HepG2 (cell line): ENCODE measurements around the gene COLEC12. TPM values are rescaled to one million over a fixed set of nuclear protein-coding genes. Genes with fewer than 3 reads are reported as not detected.
A peak's percentile ranks its signal among the peaks of the same experiment; 100 is the strongest.

Experiments used
- ARNT ChIP-seq: fragments of 450-650 bp; IDR thresholded peaks from 2 replicates; pipeline ENCODE4 v1.6.1; 2017
- CEBPZ ChIP-seq: IDR thresholded peaks from 2 replicates; pipeline ENCODE4 v1.6.1; 2012; ENCODE audit warnings: low read length, improper control_type of control experiment
- KDM3A ChIP-seq: IDR thresholded peaks from 2 replicates; pipeline ENCODE4 v1.6.1; 2018; ENCODE audit warnings: low read depth, missing compliant biosample characterization
- MEIS2 ChIP-seq: sonication (generic); formaldehyde crosslinking; IDR thresholded peaks from 2 replicates; pipeline ENCODE4 v1.9.0; 2021; ENCODE audit warnings: mild to moderate bottlenecking, missing genetic modification reagents
- NCOA2 ChIP-seq: sonication (generic); formaldehyde crosslinking; IDR thresholded peaks from 2 replicates; pipeline ENCODE4 v1.8.0; 2022; ENCODE audit warnings: inconsistent platforms
- SCMH1 ChIP-seq: sonication (generic); formaldehyde crosslinking; IDR thresholded peaks from 2 replicates; pipeline ENCODE4 v1.9.0; 2021; ENCODE audit warnings: missing genetic modification reagents, mild to moderate bottlenecking, borderline replicate concordance
- SIN3A ChIP-seq: IDR thresholded peaks from 2 replicates; pipeline ENCODE4 v1.6.1; 2011; ENCODE audit warnings: low read depth, mild to moderate bottlenecking, control low read depth, low read length, borderline replicate concordance
- SIX1 ChIP-seq: sonication (generic); formaldehyde crosslinking; IDR thresholded peaks from 2 replicates; pipeline ENCODE4 v1.4.0; 2020; ENCODE audit warnings: missing genetic modification reagents, borderline replicate concordance
- TBL1XR1 ChIP-seq: fragments of 150-350 bp; IDR thresholded peaks from 2 replicates; pipeline ENCODE4 v1.6.1; 2014; ENCODE audit warnings: borderline replicate concordance, low read length; ENCODE audit not compliant: partially characterized antibody
- TBX2 ChIP-seq: sonication (generic); formaldehyde crosslinking; IDR thresholded peaks from 2 replicates; pipeline ENCODE4 v1.5.0; 2020; ENCODE audit warnings: missing genetic modification reagents, mild to moderate bottlenecking, borderline replicate concordance
- THYN1 ChIP-seq: sonication (generic); formaldehyde crosslinking; IDR thresholded peaks from 2 replicates; pipeline ENCODE4 v1.8.1; 2023; ENCODE audit warnings: low read depth, mild to moderate bottlenecking, moderate library complexity, missing genetic modification reagents, borderline replicate concordance
- ZBTB44 ChIP-seq: sonication (generic); formaldehyde crosslinking; IDR thresholded peaks from 2 replicates; pipeline ENCODE4 v1.4.0; 2020; ENCODE audit warnings: missing genetic modification reagents
- ZNF142 ChIP-seq: sonication (generic); formaldehyde crosslinking; IDR thresholded peaks from 2 replicates; pipeline ENCODE4 v1.4.0; 2020; ENCODE audit warnings: missing genetic modification reagents
- ZNF337 ChIP-seq: sonication (generic); formaldehyde crosslinking; IDR thresholded peaks from 2 replicates; pipeline ENCODE4 v1.5.1; 2020; ENCODE audit warnings: missing genetic modification reagents, low read depth, mild to moderate bottlenecking, borderline replicate concordance
- ZNF446 ChIP-seq: sonication (generic); formaldehyde crosslinking; IDR thresholded peaks from 2 replicates; pipeline ENCODE4 v1.5.0; 2020; ENCODE audit warnings: mild to moderate bottlenecking, missing genetic modification reagents
- ZNF768 ChIP-seq: sonication (generic); formaldehyde crosslinking; IDR thresholded peaks from 2 replicates; pipeline ENCODE4 v1.4.0; 2020; ENCODE audit warnings: missing genetic modification reagents
- polyA plus RNA-seq, 8 experiments: library from polyadenylated mRNA; depleted of rRNA in 3 of 8; stranded (reverse) in 7 of 8; unstranded in 1 of 8; fragments of >200 nt; fragmentation: Illumina TruSeq in 4 of 8; extraction: Trizol in 4 of 8; gene quantifications; 2 replicates each; pipeline versions ENCODE4 v1.2.1 to v1.2.3, GENCODE V29; 2011 to 2016; ENCODE audit warnings: low read depth in 4 of 8, missing spikeins in 1 of 8, mixed read lengths in 1 of 8; ENCODE audit not compliant: insufficient read depth in 1 of 8
- total RNA-seq, 5 experiments: library from RNA; depleted of rRNA; stranded (reverse); fragments of >200 nt; fragmentation: Illumina TruSeq; extraction: Trizol; gene quantifications; 2 replicates each; pipeline ENCODE4 v1.2.3, GENCODE V29; 2016; ENCODE audit warnings: low read depth in 1 of 5

Gene COLEC12
- total and polyA plus RNA-seq, 2 of the 13 experiments (the other 11 are each of a cell fraction or from before 2014, with no cell fraction given): 0.02 to 0.11 TPM

- no peak for TF ChIP-seq ARNT
- TF ChIP-seq SCMH1 (CRISPR knock-in tag): no peak
- peak; percentile 89 for TF ChIP-seq TBX2 (CRISPR knock-in tag)
- no peak for TF ChIP-seq SIX1
- TF ChIP-seq ZNF142 (CRISPR knock-in tag): peak; percentile 75
- TF ChIP-seq ZNF337 (CRISPR knock-in tag): peak; percentile 96; the same call in 1 of the 2 replicates
- TF ChIP-seq ZBTB44 (CRISPR knock-in tag): no peak
- peak; percentile 70 for TF ChIP-seq ZNF768 (CRISPR knock-in tag)
- TF ChIP-seq NCOA2: peak; percentile 61
- TF ChIP-seq ZNF446 (CRISPR knock-in tag): peak; percentile 68
- peak; percentile 95 for TF ChIP-seq SIN3A
- no peak for TF ChIP-seq CEBPZ
- no peak for TF ChIP-seq THYN1 (CRISPR knock-in tag)
- TF ChIP-seq KDM3A (CRISPR knock-in tag): peak; percentile 76; the same call in 1 of the 2 replicates
- peak; percentile 75 for TF ChIP-seq TBL1XR1
- peak; percentile 66; the same call in 1 of the 2 replicates for TF ChIP-seq MEIS2
Observed at GRCh38 chr18:267688-268552, 232.6 kb downstream of the COLEC12 start, which contains the start of gene THOC1 (continued).
